ENCODE data around the gene PTHLH. TPM values are rescaled to one million over a fixed set of nuclear protein-coding genes. Genes with fewer than 3 reads are reported as not detected.

The PTHLH gene
- total RNA-seq, 3 donors from 2014 or later, result 2.4 to 7.5 (median 2.9) TPM

- Histone ChIP-seq H3K4me1 (no peaks in the 10 kb centered on the region), H3K36me3 (no peaks in the 10 kb centered on the region), H3K9me3 (no peaks in the 10 kb centered on the region), H3K27me3 (no peaks in the 10 kb centered on the region), H3K27ac (no peak overlapping the region), H3K4me3 (no peak overlapping the region)
- intact Hi-C loops (cut with DNase I; ENCODE audit: low total_unique reads), result no loop called here
- TF ChIP-seq CTCF (IDR thresholded peaks at IDR 0.05) (no peak), POLR2AphosphoS5 (IDR thresholded peaks at IDR 0.05) (no peak), POLR2A (IDR thresholded peaks at IDR 0.05) (no peak)
- DNase-seq (ENCODE audit: low spot score in 2 of 2), result no peak
These were observed 41.7 kb upstream of the PTHLH start for GRCh38 chr12:28014196-28014595.

GRCh38 chr12:28012333-28012918 is 39.9 kb upstream of the PTHLH start:
- intact Hi-C loops (cut with DNase I; ENCODE audit: low total_unique reads), result no loop called here
- H3K27ac ChIP-seq, result no peak overlapping the region
- no peak for TF ChIP-seq CTCF (IDR thresholded peaks at IDR 0.05)
- TF ChIP-seq POLR2AphosphoS5 (IDR thresholded peaks at IDR 0.05), result no peak
- no peak for TF ChIP-seq POLR2A (IDR thresholded peaks at IDR 0.05)
- no peak overlapping the region for H3K4me3 ChIP-seq
- H3K36me3 ChIP-seq, result no peaks in the 10 kb centered on the region
- no peaks in the 10 kb centered on the region for H3K27me3 ChIP-seq
- DNase-seq (ENCODE audit: low spot score in 2 of 2), result no peak
- no peaks in the 10 kb centered on the region for H3K9me3 ChIP-seq
- H3K4me1 ChIP-seq, result no peaks in the 10 kb centered on the region

- no peak overlapping the region for H3K27ac ChIP-seq
- TF ChIP-seq POLR2AphosphoS5 (IDR thresholded peaks at IDR 0.05), result no peak
- no peak for DNase-seq (ENCODE audit: low spot score in 2 of 2)
- no peak overlapping the region for H3K4me3 ChIP-seq
- H3K9me3 ChIP-seq, result no peaks in the 10 kb centered on the region
- intact Hi-C loops (cut with DNase I; ENCODE audit: low total_unique reads), result no loop called here
- H3K36me3 ChIP-seq, result no peaks in the 10 kb centered on the region
- H3K4me1 ChIP-seq, result no peaks in the 10 kb centered on the region
- no peaks in the 10 kb centered on the region for H3K27me3 ChIP-seq
These were observed 37.5 kb upstream of the PTHLH start for GRCh38 chr12:28010036-28010435.

GRCh38 chr12:27999970-28000369 is 27.4 kb upstream of the PTHLH start:
- DNase-seq (ENCODE audit: low spot score in 2 of 2), result no peak
- Histone ChIP-seq H3K4me3 (no peak overlapping the region), H3K27ac (no peak overlapping the region), H3K4me1 (no peaks in the 10 kb centered on the region), H3K36me3 (no peaks in the 10 kb centered on the region), H3K9me3 (no peaks in the 10 kb centered on the region), H3K27me3 (no peaks in the 10 kb centered on the region)
- intact Hi-C loops (cut with DNase I; ENCODE audit: low total_unique reads), result no loop called here
- TF ChIP-seq POLR2AphosphoS5 (IDR thresholded peaks at IDR 0.05), result no peak
- TF ChIP-seq POLR2A (IDR thresholded peaks at IDR 0.05), result no peak
- no peak for TF ChIP-seq CTCF (IDR thresholded peaks at IDR 0.05)

- Histone ChIP-seq H3K4me1 (no peaks in the 10 kb centered on the region), H3K4me3 (no peak overlapping the region), H3K27ac (no peak overlapping the region), H3K36me3 (no peaks in the 10 kb centered on the region), H3K27me3 (no peaks in the 10 kb centered on the region), H3K9me3 (no peaks in the 10 kb centered on the region)
- TF ChIP-seq POLR2AphosphoS5 (IDR thresholded peaks at IDR 0.05) (no peak), CTCF (IDR thresholded peaks at IDR 0.05) (no peak), POLR2A (IDR thresholded peaks at IDR 0.05) (no peak)
- no peak for DNase-seq (ENCODE audit: low spot score in 2 of 2)
- intact Hi-C loops (cut with DNase I; ENCODE audit: low total_unique reads), result no loop called here
These were observed 27.0 kb upstream of the PTHLH start for GRCh38 chr12:27999521-27999920.

- Histone ChIP-seq H3K27me3 (no peaks in the 10 kb centered on the region), H3K9me3 (no peaks in the 10 kb centered on the region), H3K27ac (no peak overlapping the region), H3K36me3 (no peaks in the 10 kb centered on the region), H3K4me1 (no peaks in the 10 kb centered on the region), H3K4me3 (no peak overlapping the region)
- intact Hi-C loops (cut with DNase I; ENCODE audit: low total_unique reads), result no loop called here
- no peak for DNase-seq (ENCODE audit: low spot score in 2 of 2)
- TF ChIP-seq CTCF (IDR thresholded peaks at IDR 0.05), result no peak
- TF ChIP-seq POLR2AphosphoS5 (IDR thresholded peaks at IDR 0.05), result no peak
- no peak for TF ChIP-seq POLR2A (IDR thresholded peaks at IDR 0.05)
These were observed 26.1 kb upstream of the PTHLH start for GRCh38 chr12:27998658-27999057.
